BE2C (cell line): ENCODE measurements around the gene ANO8.

Experiments used
- DNase-seq: peaks from one replicate; pipeline ENCODE4 v3.0.0-alpha.2; 2020
- H3K27me3 ChIP-seq: fragments of 250-450 bp; sonication (Bioruptor Pico); 2 replicates; pipeline ENCODE4 v1.5.1; 2020; ENCODE audit warnings: mild to moderate bottlenecking
- H3K36me3 ChIP-seq: fragments of 250-450 bp; sonication (Bioruptor Pico); 2 replicates; pipeline ENCODE4 v1.5.1; 2020; ENCODE audit warnings: mild to moderate bottlenecking
- H3K4me1 ChIP-seq: fragments of 250-450 bp; sonication (Bioruptor Pico); 2 replicates; pipeline ENCODE4 v1.5.1; 2020
- H3K4me3 ChIP-seq: 2 replicates; pipeline ENCODE4 v1.5.1; 2011; ENCODE audit warnings: low read depth, low read length
- H3K9me3 ChIP-seq: fragments of 250-450 bp; sonication (Bioruptor Pico); 2 replicates; pipeline ENCODE4 v1.5.1; 2020
- TF ChIP-seq, protein P1 (sequence below): IDR thresholded peaks from 2 replicates; pipeline ENCODE4 v1.5.1; 2012; ENCODE audit warnings: mild to moderate bottlenecking, low read depth, low read length

The ANO8 gene

GRCh38 chr19:17322854-17323253 is 11.8 kb downstream of the ANO8 start:
- Histone ChIP-seq H3K36me3 (peaks cover 19% of the 10 kb centered on the region), H3K27me3 (no peaks in the 10 kb centered on the region), H3K9me3 (no peaks in the 10 kb centered on the region), H3K4me1 (no peaks in the 10 kb centered on the region), H3K4me3 (no peak overlapping the region)
- TF ChIP-seq, protein P1, sequence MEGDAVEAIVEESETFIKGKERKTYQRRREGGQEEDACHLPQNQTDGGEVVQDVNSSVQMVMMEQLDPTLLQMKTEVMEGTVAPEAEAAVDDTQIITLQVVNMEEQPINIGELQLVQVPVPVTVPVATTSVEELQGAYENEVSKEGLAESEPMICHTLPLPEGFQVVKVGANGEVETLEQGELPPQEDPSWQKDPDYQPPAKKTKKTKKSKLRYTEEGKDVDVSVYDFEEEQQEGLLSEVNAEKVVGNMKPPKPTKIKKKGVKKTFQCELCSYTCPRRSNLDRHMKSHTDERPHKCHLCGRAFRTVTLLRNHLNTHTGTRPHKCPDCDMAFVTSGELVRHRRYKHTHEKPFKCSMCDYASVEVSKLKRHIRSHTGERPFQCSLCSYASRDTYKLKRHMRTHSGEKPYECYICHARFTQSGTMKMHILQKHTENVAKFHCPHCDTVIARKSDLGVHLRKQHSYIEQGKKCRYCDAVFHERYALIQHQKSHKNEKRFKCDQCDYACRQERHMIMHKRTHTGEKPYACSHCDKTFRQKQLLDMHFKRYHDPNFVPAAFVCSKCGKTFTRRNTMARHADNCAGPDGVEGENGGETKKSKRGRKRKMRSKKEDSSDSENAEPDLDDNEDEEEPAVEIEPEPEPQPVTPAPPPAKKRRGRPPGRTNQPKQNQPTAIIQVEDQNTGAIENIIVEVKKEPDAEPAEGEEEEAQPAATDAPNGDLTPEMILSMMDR: no peak
- no peak for DNase-seq

DNA sequence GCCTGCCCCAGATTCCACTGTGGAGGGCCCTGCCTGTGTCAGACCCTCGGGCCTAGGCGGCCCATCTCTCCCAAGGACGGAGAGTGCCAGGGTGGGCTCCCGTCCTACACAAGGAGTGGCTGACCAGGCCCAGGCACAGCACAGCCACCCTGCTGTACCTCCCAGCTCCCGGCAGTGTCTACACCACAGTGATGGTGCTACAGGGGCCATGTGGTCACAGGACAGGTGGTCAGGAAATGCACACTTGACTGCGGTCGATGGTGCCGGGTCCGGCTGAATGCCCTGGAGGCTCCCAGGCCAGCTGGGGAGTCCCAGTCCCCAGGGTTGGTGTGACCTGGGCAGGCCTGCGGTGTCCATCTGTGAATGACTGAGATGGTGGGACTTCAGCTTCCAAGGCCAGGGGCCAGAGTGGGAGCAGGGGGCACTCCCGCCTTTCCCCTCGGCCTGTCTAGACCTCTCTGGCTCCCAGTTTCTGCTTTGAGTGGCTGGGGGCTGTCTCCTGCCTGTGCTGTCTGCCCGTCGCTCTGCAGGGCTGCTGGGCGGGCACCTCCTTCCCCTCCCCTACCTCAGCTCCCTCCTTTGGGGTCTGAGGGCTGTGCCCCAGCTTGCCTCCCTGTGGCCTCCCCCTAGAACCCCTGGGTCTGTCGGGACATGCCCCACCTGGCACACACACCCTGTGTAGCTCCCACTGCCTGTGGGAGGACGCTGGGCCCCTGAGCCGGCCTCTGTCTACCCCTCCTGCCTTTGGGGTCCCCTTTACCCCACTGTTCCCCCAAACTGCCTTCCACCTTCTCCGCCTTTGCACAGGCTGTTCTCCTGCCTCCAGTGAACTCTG is 12.8 kb downstream of the ANO8 start:
- no peak for DNase-seq
- H3K36me3 ChIP-seq: peaks cover 19% of the 10 kb centered on the region

GRCh38 chr19:17320435-17320834 is 14.2 kb downstream of the ANO8 start:
- H3K4me1 ChIP-seq: no peaks in the 10 kb centered on the region
- peaks cover 27% of the 10 kb centered on the region for H3K36me3 ChIP-seq
- H3K9me3 ChIP-seq: no peaks in the 10 kb centered on the region
- TF ChIP-seq, protein P1: no peak
- H3K4me3 ChIP-seq: no peak overlapping the region
- no peak for DNase-seq
- no peaks in the 10 kb centered on the region for H3K27me3 ChIP-seq

More for the DNA sequence above, 12.8 kb downstream of the ANO8 start:
- Histone ChIP-seq H3K4me3 (no peak overlapping the region), H3K9me3 (no peaks in the 10 kb centered on the region), H3K27me3 (no peaks in the 10 kb centered on the region), H3K4me1 (no peaks in the 10 kb centered on the region)
- TF ChIP-seq, protein P1: no peak

- peaks cover 29% of the 10 kb centered on the region for H3K36me3 ChIP-seq
- TF ChIP-seq, protein P1: no peak
Measured at GRCh38 chr19:17319473-17320238, 15.0 kb downstream of the ANO8 start.

GRCh38 chr19:17318966-17319365 is 15.7 kb downstream of the ANO8 start:
- TF ChIP-seq, protein P1: no peak
- H3K36me3 ChIP-seq: peaks cover 36% of the 10 kb centered on the region
- DNase-seq: no peak
- no peaks in the 10 kb centered on the region for H3K9me3 ChIP-seq
- no peak overlapping the region for H3K4me3 ChIP-seq
- no peaks in the 10 kb centered on the region for H3K27me3 ChIP-seq
- no peaks in the 10 kb centered on the region for H3K4me1 ChIP-seq

More at GRCh38 chr19:17319473-17320238, 15.0 kb downstream of the ANO8 start:
- Histone ChIP-seq H3K4me1 (no peaks in the 10 kb centered on the region), H3K9me3 (no peaks in the 10 kb centered on the region), H3K4me3 (no peak overlapping the region), H3K27me3 (no peaks in the 10 kb centered on the region)
- DNase-seq: no peak
